ENCODE measurements around the gene ZBED4. TPM values are rescaled to one million over a fixed set of nuclear protein-coding genes. Genes with fewer than 3 reads are reported as not detected.

ZBED4 gene
- total RNA-seq, 1 donor from 2014 or later: 11.8 TPM

DNA sequence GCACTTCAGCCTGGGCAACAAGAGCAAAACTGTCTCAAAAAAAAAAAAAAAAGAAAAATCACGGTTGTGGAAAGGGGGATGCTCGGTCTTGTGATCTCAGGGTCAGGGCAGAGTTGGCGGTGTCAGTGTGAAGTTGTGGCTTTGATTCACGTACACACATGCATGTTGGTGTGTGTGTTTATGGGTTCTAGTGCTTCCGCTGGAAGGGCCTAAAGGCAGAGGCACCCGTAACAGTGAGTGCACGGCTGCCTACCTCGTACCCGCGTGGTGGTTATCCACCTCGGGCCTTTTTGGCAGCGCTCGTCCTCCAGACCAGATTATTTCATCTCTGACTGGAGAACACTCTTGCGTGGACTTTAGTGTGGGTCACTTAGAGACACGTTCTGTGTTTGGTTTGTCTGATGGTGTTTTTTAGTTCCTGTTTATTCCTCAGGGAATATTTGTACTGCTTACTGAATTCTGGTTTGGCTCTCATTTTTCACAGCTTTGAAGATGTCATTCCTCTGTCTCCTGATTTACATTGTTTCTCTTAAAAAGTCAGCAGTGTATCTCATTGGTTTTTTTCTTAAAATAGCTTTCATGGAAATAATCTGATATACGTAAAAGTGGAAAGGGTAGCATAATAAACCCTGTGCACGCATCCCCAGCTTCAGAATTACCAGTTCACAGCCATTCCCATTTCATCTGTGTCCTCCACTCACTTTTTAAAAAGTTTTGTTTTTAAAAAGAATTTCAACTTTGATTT, 15.6 kb downstream of the ZBED4 start:
- ATAC-seq (peak; percentile 28), DNase-seq (peak; percentile 34)
- Histone ChIP-seq H3K4me1 (no peaks in the 10 kb centered on the region), H3K36me3 (no peaks in the 10 kb centered on the region), H3K27me3 (no peaks in the 10 kb centered on the region), H3K9me3 (peaks cover 11% of the 10 kb centered on the region), H3K27ac (no peak overlapping the region), H3K4me3 (no peak overlapping the region)
- intact Hi-C loops (cut with DNase I): no loop called here
- TF ChIP-seq CTCF (IDR thresholded peaks at IDR 0.05): no peak

DNA sequence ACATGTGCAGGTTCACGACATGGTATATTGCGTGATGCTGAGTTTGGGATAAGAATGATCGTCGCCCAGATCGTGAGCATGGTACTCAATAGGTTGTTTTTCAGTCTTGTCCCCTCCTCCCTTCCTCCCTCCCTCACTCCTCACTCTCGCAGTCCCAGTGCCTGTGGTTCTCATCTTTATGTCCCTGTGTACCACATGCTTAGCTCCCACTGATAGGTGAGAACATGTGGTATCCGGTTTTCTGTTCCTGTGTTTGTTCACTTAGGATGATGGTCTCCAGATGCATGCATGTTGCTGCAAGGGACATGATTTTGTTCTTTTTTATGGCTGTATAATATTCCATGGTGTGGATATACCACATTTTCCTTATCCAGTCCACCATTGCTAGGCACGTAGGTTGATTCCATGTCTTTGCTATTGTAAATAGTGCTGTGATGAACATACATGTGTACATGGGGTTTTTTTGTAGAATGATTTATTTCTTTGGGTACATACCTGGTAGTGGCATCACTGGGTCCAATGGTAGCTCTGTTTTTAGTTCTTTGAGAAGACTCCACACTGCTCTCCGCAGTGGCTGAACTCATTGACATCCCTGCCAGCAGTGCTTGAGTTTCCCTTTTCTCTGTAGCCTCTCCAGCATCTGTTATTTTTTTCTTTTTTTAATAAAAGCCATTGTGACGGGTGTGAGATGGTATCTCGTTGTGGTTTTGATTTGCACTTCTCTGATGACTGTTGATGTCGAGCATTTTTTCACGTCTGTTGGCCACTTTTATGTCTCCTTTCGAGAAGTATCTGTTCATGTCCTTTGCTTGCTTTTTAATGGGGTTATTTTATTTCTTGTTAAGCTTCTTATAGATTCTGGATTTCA, 16.4 kb downstream of the ZBED4 start:
- no peak for ATAC-seq
- TF ChIP-seq CTCF (IDR thresholded peaks at IDR 0.05): no peak
- intact Hi-C loops (cut with DNase I): no loop called here
- Histone ChIP-seq H3K27ac (no peak overlapping the region), H3K36me3 (no peaks in the 10 kb centered on the region), H3K27me3 (no peaks in the 10 kb centered on the region), H3K9me3 (peaks cover 11% of the 10 kb centered on the region), H3K4me1 (no peaks in the 10 kb centered on the region), H3K4me3 (no peak overlapping the region)
- no peak for DNase-seq

- Histone ChIP-seq H3K27ac (no peak overlapping the region), H3K36me3 (no peaks in the 10 kb centered on the region), H3K4me1 (no peaks in the 10 kb centered on the region), H3K27me3 (no peaks in the 10 kb centered on the region), H3K4me3 (no peak overlapping the region), H3K9me3 (peaks cover 3% of the 10 kb centered on the region)
- intact Hi-C loops (cut with DNase I): no loop called here
- DNase-seq: no peak
- no peak for ATAC-seq
- no peak for TF ChIP-seq CTCF (IDR thresholded peaks at IDR 0.05)
Observed at GRCh38 chr22:49871482-49871881, 17.8 kb downstream of the ZBED4 start.

DNA sequence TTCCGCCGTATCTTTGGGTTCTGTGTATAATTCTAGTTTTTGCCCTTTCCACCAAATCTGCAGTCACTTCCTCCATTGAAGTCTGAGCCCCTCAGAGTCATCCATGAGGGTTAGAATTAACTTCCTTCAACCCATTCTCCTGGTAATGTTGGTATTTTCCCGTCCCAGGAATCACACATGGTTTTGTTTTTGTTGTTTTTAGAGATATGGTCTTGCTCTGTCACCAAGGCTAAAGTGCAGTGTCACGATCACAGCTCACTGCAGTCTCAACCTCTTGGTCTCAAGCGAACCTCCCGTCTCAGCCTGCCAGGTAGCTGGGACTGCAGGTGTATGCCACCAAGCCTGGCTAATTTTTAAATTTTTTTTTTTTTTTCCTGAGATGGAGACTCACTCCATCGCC, 18.7 kb downstream of the ZBED4 start:
- no peak for TF ChIP-seq CTCF (IDR thresholded peaks at IDR 0.05)
- Histone ChIP-seq H3K9me3 (no peaks in the 10 kb centered on the region), H3K36me3 (no peaks in the 10 kb centered on the region), H3K27me3 (no peaks in the 10 kb centered on the region), H3K27ac (no peak overlapping the region), H3K4me3 (no peak overlapping the region), H3K4me1 (no peaks in the 10 kb centered on the region)
- intact Hi-C loops (cut with DNase I): no loop called here
- ATAC-seq (no peak), DNase-seq (no peak)

GRCh38 chr22:49873228-49873940, 19.7 kb downstream of the ZBED4 start:
- intact Hi-C loops (cut with DNase I): no loop called here
- peak; percentile 46 for DNase-seq
- H3K4me3 ChIP-seq: no peak overlapping the region
- H3K36me3 ChIP-seq: no peaks in the 10 kb centered on the region
- no peaks in the 10 kb centered on the region for H3K4me1 ChIP-seq
- H3K27ac ChIP-seq: no peak overlapping the region
- TF ChIP-seq CTCF (IDR thresholded peaks at IDR 0.05): no peak
- H3K9me3 ChIP-seq: no peaks in the 10 kb centered on the region
- ATAC-seq: no peak
- H3K27me3 ChIP-seq: no peaks in the 10 kb centered on the region
